ENCODE results near the gene AXIN2. TPM values are rescaled to one million over a fixed set of nuclear protein-coding genes. Genes with fewer than 3 reads are reported as not detected.

The AXIN2 gene, protein sequence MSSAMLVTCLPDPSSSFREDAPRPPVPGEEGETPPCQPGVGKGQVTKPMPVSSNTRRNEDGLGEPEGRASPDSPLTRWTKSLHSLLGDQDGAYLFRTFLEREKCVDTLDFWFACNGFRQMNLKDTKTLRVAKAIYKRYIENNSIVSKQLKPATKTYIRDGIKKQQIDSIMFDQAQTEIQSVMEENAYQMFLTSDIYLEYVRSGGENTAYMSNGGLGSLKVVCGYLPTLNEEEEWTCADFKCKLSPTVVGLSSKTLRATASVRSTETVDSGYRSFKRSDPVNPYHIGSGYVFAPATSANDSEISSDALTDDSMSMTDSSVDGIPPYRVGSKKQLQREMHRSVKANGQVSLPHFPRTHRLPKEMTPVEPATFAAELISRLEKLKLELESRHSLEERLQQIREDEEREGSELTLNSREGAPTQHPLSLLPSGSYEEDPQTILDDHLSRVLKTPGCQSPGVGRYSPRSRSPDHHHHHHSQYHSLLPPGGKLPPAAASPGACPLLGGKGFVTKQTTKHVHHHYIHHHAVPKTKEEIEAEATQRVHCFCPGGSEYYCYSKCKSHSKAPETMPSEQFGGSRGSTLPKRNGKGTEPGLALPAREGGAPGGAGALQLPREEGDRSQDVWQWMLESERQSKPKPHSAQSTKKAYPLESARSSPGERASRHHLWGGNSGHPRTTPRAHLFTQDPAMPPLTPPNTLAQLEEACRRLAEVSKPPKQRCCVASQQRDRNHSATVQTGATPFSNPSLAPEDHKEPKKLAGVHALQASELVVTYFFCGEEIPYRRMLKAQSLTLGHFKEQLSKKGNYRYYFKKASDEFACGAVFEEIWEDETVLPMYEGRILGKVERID
- 10.7 and 15.2 TPM in 2 replicates for total RNA-seq (2021)
- Bru-seq, nascent RNA = percentile 63 among the genes with signal in this experiment
- percentile 73 among the genes with signal in this experiment for BruChase-seq, experiment 1, labeled RNA remaining after a 2-hour chase
- BruChase-seq, experiment 2, labeled RNA remaining after a 6-hour chase = percentile 59 among the genes with signal in this experiment
- long read RNA-seq, partial matches to known transcripts = 5 of 8 reads
- long read RNA-seq, other reads (novel, unspliced or antisense) = 3 of 8 reads

DNA sequence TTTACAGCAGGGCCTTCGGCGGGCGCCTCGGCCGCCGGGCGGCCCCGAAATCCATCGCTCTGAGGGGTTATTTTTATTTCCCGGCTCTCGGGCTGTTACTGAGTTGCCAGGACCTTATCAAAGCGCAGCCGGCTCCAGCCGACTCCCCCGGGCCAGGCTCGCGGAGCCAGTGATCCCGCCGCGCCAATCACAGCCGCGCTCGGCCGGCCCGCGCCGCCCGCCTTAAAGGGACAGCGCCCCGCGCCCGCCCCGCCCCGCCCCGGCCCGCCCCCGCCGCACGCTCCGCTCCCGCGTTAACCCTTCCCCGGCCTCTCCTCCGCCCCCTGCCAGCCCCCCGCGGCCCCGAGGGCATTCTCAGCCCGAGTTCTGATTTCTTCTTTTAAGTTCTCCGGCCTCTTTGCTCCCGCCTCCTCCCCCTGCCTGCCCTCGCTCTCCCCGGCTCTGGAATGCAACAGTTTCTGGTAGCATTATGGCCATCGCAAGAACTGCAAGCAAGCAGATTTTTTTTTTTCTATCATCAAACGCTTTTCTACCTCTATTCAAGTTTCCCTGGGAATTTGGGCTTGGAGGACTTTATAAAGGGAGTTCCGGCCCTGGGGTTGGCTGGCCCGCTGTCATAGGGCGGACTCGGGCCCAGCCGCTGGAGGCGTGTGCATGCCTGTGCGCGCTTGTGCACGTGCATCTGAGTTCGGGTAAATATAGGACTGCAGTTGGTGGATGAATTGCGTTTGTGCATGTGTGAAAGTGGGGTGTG, at the start of gene AXIN2:
TSS of gene AXIN2 (minus strand) at position 197 of the 754 bp plus-strand sequence. CDS start 3,028 bp downstream, outside the sequence.
- no peak for TF ChIP-seq EZH2 (IDR thresholded peaks at IDR 0.05; ENCODE audit: borderline replicate concordance, low read depth, low read length, poor library complexity, severe bottlenecking)
- TF ChIP-seq, protein P1, sequence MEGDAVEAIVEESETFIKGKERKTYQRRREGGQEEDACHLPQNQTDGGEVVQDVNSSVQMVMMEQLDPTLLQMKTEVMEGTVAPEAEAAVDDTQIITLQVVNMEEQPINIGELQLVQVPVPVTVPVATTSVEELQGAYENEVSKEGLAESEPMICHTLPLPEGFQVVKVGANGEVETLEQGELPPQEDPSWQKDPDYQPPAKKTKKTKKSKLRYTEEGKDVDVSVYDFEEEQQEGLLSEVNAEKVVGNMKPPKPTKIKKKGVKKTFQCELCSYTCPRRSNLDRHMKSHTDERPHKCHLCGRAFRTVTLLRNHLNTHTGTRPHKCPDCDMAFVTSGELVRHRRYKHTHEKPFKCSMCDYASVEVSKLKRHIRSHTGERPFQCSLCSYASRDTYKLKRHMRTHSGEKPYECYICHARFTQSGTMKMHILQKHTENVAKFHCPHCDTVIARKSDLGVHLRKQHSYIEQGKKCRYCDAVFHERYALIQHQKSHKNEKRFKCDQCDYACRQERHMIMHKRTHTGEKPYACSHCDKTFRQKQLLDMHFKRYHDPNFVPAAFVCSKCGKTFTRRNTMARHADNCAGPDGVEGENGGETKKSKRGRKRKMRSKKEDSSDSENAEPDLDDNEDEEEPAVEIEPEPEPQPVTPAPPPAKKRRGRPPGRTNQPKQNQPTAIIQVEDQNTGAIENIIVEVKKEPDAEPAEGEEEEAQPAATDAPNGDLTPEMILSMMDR (conservative IDR thresholded peaks at IDR 0.05; ENCODE audit: low read depth, low read length) = 0 out of 2 replicates have a peak, but pooled peaks have one; percentile 27
- Histone ChIP-seq H3K27ac (ENCODE audit: low read depth, low read length, poor library complexity, severe bottlenecking) (peak within 1 kb of the TSS; percentile 82), H3K36me3 (ENCODE audit: insufficient read depth, low read length, poor library complexity, severe bottlenecking) (no peaks in the 10 kb centered on the region), H3K4me1 (ENCODE audit: insufficient read depth, low read length, poor library complexity, severe bottlenecking) (peaks cover 12% of the 10 kb centered on the region), H3K4me3 (ENCODE audit: low read depth, low read length, poor library complexity, severe bottlenecking) (peak within 1 kb of the TSS; percentile 91), H3K27me3 (replicated peaks; ENCODE audit: insufficient read depth, low read depth, low read length, poor library complexity) (no peaks in the 10 kb centered on the region), H3K9me3 (ENCODE audit: low read depth, low read length, poor library complexity, severe bottlenecking) (no peaks in the 10 kb centered on the region)
- BruUV-seq (replicated peaks) = no TSS peak
- ChIA-PET CTCF (no interaction called here), POLR2A (ENCODE audit: low non-redundant PET) (no interaction called here)
- intact Hi-C loops (cut with micrococcal nuclease; ENCODE audit: unreplicated experiment) = loop anchor here (10.0 kb wide), 2 partner anchors 233 to 423 kb away; no protein-coding TSS in a partner anchor
- peak; percentile 95 for DNase-seq (ENCODE audit: low spot score)

DNA sequence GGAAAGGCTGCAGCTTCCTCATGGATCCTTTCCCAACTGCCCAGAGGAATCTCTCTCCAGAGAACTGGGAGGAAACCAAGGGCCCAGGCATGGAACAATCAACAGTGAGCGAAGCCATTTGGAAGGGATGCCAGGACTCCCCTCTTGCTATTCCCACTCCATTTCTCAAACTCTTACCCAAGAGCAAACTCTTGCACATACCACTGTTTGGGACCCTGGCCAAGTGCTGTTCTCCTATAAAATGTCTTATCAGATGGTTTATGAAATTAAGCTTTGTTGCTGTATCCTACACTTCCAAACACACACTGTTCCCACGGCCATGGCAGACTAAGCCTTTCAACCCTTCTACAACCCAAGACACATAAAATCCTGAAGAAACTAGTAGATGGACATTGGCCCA, 48.3 kb upstream of the AXIN2 start:
- no TSS peak for BruUV-seq (replicated peaks)
- ChIA-PET POLR2A (ENCODE audit: low non-redundant PET) (no interaction called here), CTCF (no interaction called here)
- Histone ChIP-seq H3K4me3 (ENCODE audit: low read depth, low read length, poor library complexity, severe bottlenecking) (no peak overlapping the region), H3K27ac (ENCODE audit: low read depth, low read length, poor library complexity, severe bottlenecking) (no peak overlapping the region), H3K4me1 (ENCODE audit: insufficient read depth, low read length, poor library complexity, severe bottlenecking) (no peaks in the 10 kb centered on the region), H3K36me3 (ENCODE audit: insufficient read depth, low read length, poor library complexity, severe bottlenecking) (no peaks in the 10 kb centered on the region), H3K9me3 (ENCODE audit: low read depth, low read length, poor library complexity, severe bottlenecking) (no peaks in the 10 kb centered on the region), H3K27me3 (replicated peaks; ENCODE audit: insufficient read depth, low read depth, low read length, poor library complexity) (no peaks in the 10 kb centered on the region)
- TF ChIP-seq, protein P1 (conservative IDR thresholded peaks at IDR 0.05; ENCODE audit: low read depth, low read length) = no peak
- no peak for TF ChIP-seq EZH2 (IDR thresholded peaks at IDR 0.05; ENCODE audit: borderline replicate concordance, low read depth, low read length, poor library complexity, severe bottlenecking)
- intact Hi-C loops (cut with micrococcal nuclease; ENCODE audit: unreplicated experiment) = no loop called here
- DNase-seq (ENCODE audit: low spot score) = no peak

DNA sequence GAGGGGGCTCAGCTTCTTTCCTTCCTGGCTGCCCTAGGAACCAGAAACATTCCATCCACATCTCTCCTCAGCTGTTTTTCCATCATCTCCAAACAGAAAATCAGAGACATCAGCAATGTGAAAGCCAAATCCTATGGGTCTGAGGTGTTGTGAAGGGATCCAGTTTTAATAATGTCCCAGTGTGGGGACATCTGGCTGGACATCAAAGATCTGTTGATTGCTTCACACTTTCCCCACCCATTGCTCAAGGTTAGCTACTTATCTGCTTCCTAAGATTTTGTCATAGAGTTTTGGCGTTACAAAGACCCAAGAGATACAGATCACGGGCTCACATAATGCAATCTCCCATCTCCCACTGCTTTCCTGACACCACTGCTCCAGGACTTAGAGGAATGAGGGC, 47.8 kb upstream of the AXIN2 start:
- ChIA-PET CTCF (no interaction called here), POLR2A (ENCODE audit: low non-redundant PET) (no interaction called here)
- DNase-seq (ENCODE audit: low spot score) = no peak
- H3K9me3 ChIP-seq (ENCODE audit: low read depth, low read length, poor library complexity, severe bottlenecking) = no peaks in the 10 kb centered on the region
- H3K4me1 ChIP-seq (ENCODE audit: insufficient read depth, low read length, poor library complexity, severe bottlenecking) = no peaks in the 10 kb centered on the region
- H3K27me3 ChIP-seq (replicated peaks; ENCODE audit: insufficient read depth, low read depth, low read length, poor library complexity) = no peaks in the 10 kb centered on the region
- no peak overlapping the region for H3K4me3 ChIP-seq (ENCODE audit: low read depth, low read length, poor library complexity, severe bottlenecking)
- BruUV-seq (replicated peaks) = no TSS peak
- TF ChIP-seq, protein P1 (conservative IDR thresholded peaks at IDR 0.05; ENCODE audit: low read depth, low read length) = no peak
- TF ChIP-seq EZH2 (IDR thresholded peaks at IDR 0.05; ENCODE audit: borderline replicate concordance, low read depth, low read length, poor library complexity, severe bottlenecking) = no peak
- no peak overlapping the region for H3K27ac ChIP-seq (ENCODE audit: low read depth, low read length, poor library complexity, severe bottlenecking)
- no peaks in the 10 kb centered on the region for H3K36me3 ChIP-seq (ENCODE audit: insufficient read depth, low read length, poor library complexity, severe bottlenecking)
- intact Hi-C loops (cut with micrococcal nuclease; ENCODE audit: unreplicated experiment) = no loop called here
